Endometrial microvascular endothelial cells (primary cell): ENCODE measurements around the gene PYGO2. TPM values are rescaled to one million over a fixed set of nuclear protein-coding genes. Genes with fewer than 3 reads are reported as not detected.

ENCODE experiments used
- total RNA-seq: library from RNA; depleted of rRNA; stranded (reverse); fragments of >200 nt; gene quantifications from one replicate; pipeline ENCODE4 v1.2.3, GENCODE V29; 2015; ENCODE audit errors: inconsistent ontology term

Gene PYGO2
- total RNA-seq, 1 donor from 2014 or later, result 14.5 TPM

Other genes with a start within 250 kb of the PYGO2 start
- 0.28 TPM for gene KCNN3, start 91.5 kb downstream of the PYGO2 start, total RNA-seq
- 16.1 TPM for gene PMVK, start 25.1 kb downstream of the PYGO2 start, total RNA-seq
- gene PBXIP1, start 5.7 kb downstream of the PYGO2 start, total RNA-seq, result 34.9 TPM
- 406 TPM for gene SHC1, start 9.0 kb upstream of the PYGO2 start, total RNA-seq
- 125 TPM for gene CKS1B, start 12.9 kb upstream of the PYGO2 start, total RNA-seq
- 47.9 TPM for gene FLAD1, start 21.6 kb upstream of the PYGO2 start, total RNA-seq
- gene LENEP, start 31.8 kb upstream of the PYGO2 start, total RNA-seq, result not detected
- 15.3 TPM for gene ZBTB7B, start 41.0 kb upstream of the PYGO2 start, total RNA-seq
- gene DCST2, start 72.0 kb upstream of the PYGO2 start, total RNA-seq, result 0.28 TPM
- gene DCST1, start 72.0 kb upstream of the PYGO2 start, total RNA-seq, result not detected
- 337 TPM for gene ADAM15, start 89.5 kb upstream of the PYGO2 start, total RNA-seq
- gene EFNA4, start 102.0 kb upstream of the PYGO2 start, total RNA-seq, result 15.8 TPM
- gene EFNA3, start 117.1 kb upstream of the PYGO2 start, total RNA-seq, result 2.0 TPM
- gene EFNA1, start 166.1 kb upstream of the PYGO2 start, total RNA-seq, result 8.7 TPM
- 47.1 TPM for gene SLC50A1, start 174.1 kb upstream of the PYGO2 start, total RNA-seq
- gene DPM3, start 178.7 kb upstream of the PYGO2 start, total RNA-seq, result 173 TPM
- gene KRTCAP2, start 211.5 kb upstream of the PYGO2 start, total RNA-seq, result 191 TPM
- gene TRIM46, start 212.1 kb upstream of the PYGO2 start, total RNA-seq, result 2.4 TPM
- gene THBS3, start 246.1 kb upstream of the PYGO2 start, total RNA-seq, result 3.1 TPM
- 76.7 TPM for gene MTX1, start 246.9 kb upstream of the PYGO2 start, total RNA-seq